ENCODE results near the gene AGAP3.
A peak's percentile ranks its signal among the peaks of the same experiment; 100 is the strongest.

Gene AGAP3

DNA sequence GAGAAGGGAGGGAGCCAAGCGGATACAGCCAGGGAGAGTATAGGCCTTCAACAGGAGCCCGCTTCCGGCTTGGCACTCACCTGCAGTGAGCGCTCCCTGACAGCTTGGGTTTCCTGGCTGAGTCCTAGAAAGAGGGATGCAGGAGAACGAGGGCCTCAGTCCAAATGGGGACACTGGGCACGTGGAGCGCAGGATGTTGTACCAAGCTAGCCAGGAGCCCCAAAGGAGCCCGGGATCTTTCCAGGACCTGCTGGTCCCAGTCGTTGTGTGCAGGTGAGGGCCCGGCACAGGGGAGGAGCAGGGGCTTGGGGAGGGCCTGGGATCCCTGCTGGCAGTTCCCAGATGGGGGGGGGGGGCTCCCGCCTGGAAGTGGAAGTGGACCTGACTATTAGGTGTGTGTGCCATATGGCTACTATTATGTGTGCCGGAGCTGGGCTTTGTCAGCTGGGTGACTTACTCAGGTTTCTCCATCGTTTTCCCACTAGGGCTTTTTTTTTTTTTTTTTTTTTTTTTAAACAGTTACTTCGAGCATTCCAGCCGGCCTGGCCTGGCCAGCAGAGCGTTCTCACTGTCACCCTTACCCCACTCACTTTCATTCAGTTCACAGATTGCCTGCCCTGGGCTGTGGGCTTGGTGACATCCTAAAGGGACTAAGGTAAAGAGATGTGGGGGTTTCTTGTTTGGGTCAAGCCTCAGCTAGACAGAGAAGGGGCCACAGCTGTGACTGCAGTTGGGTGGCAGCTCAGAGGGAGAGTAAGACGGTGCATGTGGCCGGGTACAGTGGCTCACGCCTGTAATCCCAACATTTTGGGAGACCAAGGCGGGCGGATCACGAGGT lies 3.8 kb downstream of the AGAP3 start:
- no peak for TF ChIP-seq CTCF (IDR thresholded peaks at IDR 0.05; ENCODE audit: low read depth, low read length)
- H3K4me3 ChIP-seq (ENCODE audit: low read depth, low read length): no peak overlapping the region
- no peak for DNase-seq (ENCODE audit: low read depth, low spot score)
- in situ Hi-C loops (cut with HindIII; ENCODE audit: low sequenced_read_pairs): no loop called here

- in situ Hi-C loops (cut with HindIII; ENCODE audit: low sequenced_read_pairs): no loop called here
- TF ChIP-seq CTCF (IDR thresholded peaks at IDR 0.05; ENCODE audit: low read depth, low read length): no peak
- DNase-seq (ENCODE audit: low read depth, low spot score): no peak
- H3K4me3 ChIP-seq (ENCODE audit: low read depth, low read length): no peak overlapping the region
These were observed 4.7 kb downstream of the AGAP3 start for GRCh38 chr7:151091003-151091402.

- in situ Hi-C loops (cut with HindIII; ENCODE audit: low sequenced_read_pairs): no loop called here
- peak; percentile 75 for TF ChIP-seq CTCF (IDR thresholded peaks at IDR 0.05; ENCODE audit: low read depth, low read length)
- H3K4me3 ChIP-seq (ENCODE audit: low read depth, low read length): no peak overlapping the region
- DNase-seq (ENCODE audit: low read depth, low spot score): no peak
These were observed 5.2 kb downstream of the AGAP3 start for GRCh38 chr7:151091431-151091830.

- in situ Hi-C loops (cut with HindIII; ENCODE audit: low sequenced_read_pairs): no loop called here
- DNase-seq (ENCODE audit: low read depth, low spot score): no peak
- no peak for TF ChIP-seq CTCF (IDR thresholded peaks at IDR 0.05; ENCODE audit: low read depth, low read length)
- no peak overlapping the region for H3K4me3 ChIP-seq (ENCODE audit: low read depth, low read length)
These were observed 5.7 kb downstream of the AGAP3 start for GRCh38 chr7:151091988-151092387.

- in situ Hi-C loops (cut with HindIII; ENCODE audit: low sequenced_read_pairs): no loop called here
- H3K4me3 ChIP-seq (ENCODE audit: low read depth, low read length): no peak overlapping the region
- no peak for DNase-seq (ENCODE audit: low read depth, low spot score)
- no peak for TF ChIP-seq CTCF (IDR thresholded peaks at IDR 0.05; ENCODE audit: low read depth, low read length)
These were observed 7.5 kb downstream of the AGAP3 start for GRCh38 chr7:151093748-151094147.

GRCh38 chr7:151094675-151095074 lies 8.4 kb downstream of the AGAP3 start:
- in situ Hi-C loops (cut with HindIII; ENCODE audit: low sequenced_read_pairs): no loop called here
- no peak for DNase-seq (ENCODE audit: low read depth, low spot score)
- no peak for TF ChIP-seq CTCF (IDR thresholded peaks at IDR 0.05; ENCODE audit: low read depth, low read length)
- H3K4me3 ChIP-seq (ENCODE audit: low read depth, low read length): no peak overlapping the region
